WTC11 (cell line): ENCODE measurements around the gene CSF1.

Experiments
- NFATC4 ChIP-seq: fragments of 250-450 bp; sonication (Bioruptor Pico); IDR thresholded peaks from 2 replicates; pipeline ENCODE4 v1.9.0; 2021; ENCODE audit warnings: mild to moderate bottlenecking
- TEAD4 ChIP-seq: sonication (generic); formaldehyde crosslinking; IDR thresholded peaks from 2 replicates; pipeline ENCODE4 v1.8.0; 2022; ENCODE audit warnings: mild to moderate bottlenecking, missing genetic modification reagents
- ZNF219 ChIP-seq: sonication (generic); formaldehyde crosslinking; IDR thresholded peaks from 2 replicates; pipeline ENCODE4 v1.8.0; 2023; ENCODE audit warnings: missing genetic modification reagents, mild to moderate bottlenecking, borderline replicate concordance
- ZNF416 ChIP-seq: fragments of 250-450 bp; sonication (Bioruptor Pico); IDR thresholded peaks from 2 replicates; pipeline ENCODE4 v1.9.0; 2021; ENCODE audit warnings: mild to moderate bottlenecking, inconsistent platforms
- TF ChIP-seq, protein P1 (sequence below): sonication (generic); formaldehyde crosslinking; IDR thresholded peaks from 2 replicates; pipeline ENCODE4 v1.8.1; 2023; ENCODE audit warnings: mild to moderate bottlenecking, moderate library complexity, missing genetic modification reagents
- TF ChIP-seq, protein P2 (sequence below): fragments of 200-600 bp; IDR thresholded peaks from 2 replicates; pipeline ENCODE4 v1.8.0; 2022; ENCODE audit warnings: antibody characterized with exemption
- TF ChIP-seq, protein P3 (sequence below): sonication (generic); formaldehyde crosslinking; IDR thresholded peaks from 2 replicates; pipeline ENCODE4 v1.8.0; 2022; ENCODE audit warnings: mild to moderate bottlenecking, missing genetic modification reagents

DNA sequence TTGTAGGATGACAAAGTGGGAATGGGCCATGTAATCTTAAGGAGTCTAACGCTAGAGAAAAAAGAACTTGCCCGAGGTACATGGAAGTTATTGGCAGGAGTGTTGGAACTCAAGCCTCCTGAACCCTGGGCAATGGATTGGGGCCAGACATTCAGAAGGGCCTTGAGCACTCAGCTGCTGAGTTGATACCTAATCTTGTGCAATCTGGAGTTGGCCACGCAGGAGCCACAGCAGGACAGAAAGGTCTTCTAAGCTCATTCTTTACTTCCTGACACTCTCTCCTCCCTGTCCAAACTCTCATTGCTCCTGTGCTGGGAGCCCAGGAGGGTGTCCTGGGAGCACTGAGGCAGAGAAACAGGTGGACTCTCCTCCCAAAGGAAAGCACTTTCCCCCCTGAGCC, 25.1 kb upstream of the CSF1 start:
- TF ChIP-seq, protein P1, sequence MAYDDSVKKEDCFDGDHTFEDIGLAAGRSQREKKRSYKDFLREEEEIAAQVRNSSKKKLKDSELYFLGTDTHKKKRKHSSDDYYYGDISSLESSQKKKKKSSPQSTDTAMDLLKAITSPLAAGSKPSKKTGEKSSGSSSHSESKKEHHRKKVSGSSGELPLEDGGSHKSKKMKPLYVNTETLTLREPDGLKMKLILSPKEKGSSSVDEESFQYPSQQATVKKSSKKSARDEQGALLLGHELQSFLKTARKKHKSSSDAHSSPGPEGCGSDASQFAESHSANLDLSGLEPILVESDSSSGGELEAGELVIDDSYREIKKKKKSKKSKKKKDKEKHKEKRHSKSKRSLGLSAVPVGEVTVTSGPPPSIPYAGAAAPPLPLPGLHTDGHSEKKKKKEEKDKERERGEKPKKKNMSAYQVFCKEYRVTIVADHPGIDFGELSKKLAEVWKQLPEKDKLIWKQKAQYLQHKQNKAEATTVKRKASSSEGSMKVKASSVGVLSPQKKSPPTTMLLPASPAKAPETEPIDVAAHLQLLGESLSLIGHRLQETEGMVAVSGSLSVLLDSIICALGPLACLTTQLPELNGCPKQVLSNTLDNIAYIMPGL (CRISPR knock-in tag), result no peak
- TF ChIP-seq NFATC4 (CRISPR knock-in tag) (no peak), ZNF416 (CRISPR knock-in tag) (no peak), ZNF219 (CRISPR knock-in tag) (no peak), TEAD4 (CRISPR knock-in tag) (no peak)
- TF ChIP-seq, protein P2, sequence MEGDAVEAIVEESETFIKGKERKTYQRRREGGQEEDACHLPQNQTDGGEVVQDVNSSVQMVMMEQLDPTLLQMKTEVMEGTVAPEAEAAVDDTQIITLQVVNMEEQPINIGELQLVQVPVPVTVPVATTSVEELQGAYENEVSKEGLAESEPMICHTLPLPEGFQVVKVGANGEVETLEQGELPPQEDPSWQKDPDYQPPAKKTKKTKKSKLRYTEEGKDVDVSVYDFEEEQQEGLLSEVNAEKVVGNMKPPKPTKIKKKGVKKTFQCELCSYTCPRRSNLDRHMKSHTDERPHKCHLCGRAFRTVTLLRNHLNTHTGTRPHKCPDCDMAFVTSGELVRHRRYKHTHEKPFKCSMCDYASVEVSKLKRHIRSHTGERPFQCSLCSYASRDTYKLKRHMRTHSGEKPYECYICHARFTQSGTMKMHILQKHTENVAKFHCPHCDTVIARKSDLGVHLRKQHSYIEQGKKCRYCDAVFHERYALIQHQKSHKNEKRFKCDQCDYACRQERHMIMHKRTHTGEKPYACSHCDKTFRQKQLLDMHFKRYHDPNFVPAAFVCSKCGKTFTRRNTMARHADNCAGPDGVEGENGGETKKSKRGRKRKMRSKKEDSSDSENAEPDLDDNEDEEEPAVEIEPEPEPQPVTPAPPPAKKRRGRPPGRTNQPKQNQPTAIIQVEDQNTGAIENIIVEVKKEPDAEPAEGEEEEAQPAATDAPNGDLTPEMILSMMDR, result no peak
- TF ChIP-seq, protein P3, sequence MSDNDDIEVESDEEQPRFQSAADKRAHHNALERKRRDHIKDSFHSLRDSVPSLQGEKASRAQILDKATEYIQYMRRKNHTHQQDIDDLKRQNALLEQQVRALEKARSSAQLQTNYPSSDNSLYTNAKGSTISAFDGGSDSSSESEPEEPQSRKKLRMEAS (CRISPR knock-in tag), result no peak
